Muscle of back (tissue), 11 donors: ENCODE measurements around the gene CCDC192. TPM values are rescaled to one million over a fixed set of nuclear protein-coding genes. Genes with fewer than 3 reads are reported as not detected.
A peak's percentile ranks its signal among the peaks of the same experiment; 100 is the strongest.
"Not testable (repeated sequence)": the region's sequence is repeated elsewhere in the genome, so short reads cannot be mapped to it uniquely, and the experiment has no call there.

ENCODE experiments used
- DNase-seq, 3 donors: peaks; one replicate each; pipeline versions ENCODE4 v3.0.0 to v3.0.0-alpha.2; 2013
- polyA plus RNA-seq, 10 donors: library from polyadenylated mRNA; unstranded; fragments of 120-200 nt; gene quantifications; one replicate each; pipeline ENCODE4 v1.2.1, GENCODE V29; 2013; ENCODE audit not compliant: insufficient read length in 10 of 10

Gene CCDC192
- polyA plus RNA-seq, 10 donors, result 0.24 to 1.2 (median 0.49) TPM

GRCh38 chr5:127758766-127759283, 55.6 kb downstream of the CCDC192 start:
- DNase-seq, result no peak

GRCh38 chr5:127761869-127762268, 58.7 kb downstream of the CCDC192 start:
- DNase-seq, result no peak

- DNase-seq, result no peak
Measured at GRCh38 chr5:127762412-127762811, 59.2 kb downstream of the CCDC192 start.

- DNase-seq, result no peak
Measured at GRCh38 chr5:127766676-127767335, 63.6 kb downstream of the CCDC192 start.

GRCh38 chr5:127769386-127769785, 66.2 kb downstream of the CCDC192 start:
- DNase-seq, result no peak

- no peak for DNase-seq
Measured at GRCh38 chr5:127770272-127770671, 67.1 kb downstream of the CCDC192 start.

GRCh38 chr5:127772531-127772930, 69.3 kb downstream of the CCDC192 start:
- no peak for DNase-seq

GRCh38 chr5:127774221-127774620, 71.0 kb downstream of the CCDC192 start:
- DNase-seq, result no peak

GRCh38 chr5:127776477-127776876, 73.3 kb downstream of the CCDC192 start:
- DNase-seq, result no peak

- no peak for DNase-seq
Measured at GRCh38 chr5:127777957-127778356, 74.8 kb downstream of the CCDC192 start.

GRCh38 chr5:127782450-127782849, 79.3 kb downstream of the CCDC192 start:
- DNase-seq, result not testable (repeated sequence)

GRCh38 chr5:127785098-127785927, 82.1 kb downstream of the CCDC192 start:
- peak in 1 of 3 donors; percentile 75 for DNase-seq

- no peak for DNase-seq
Measured at GRCh38 chr5:127791439-127791838, 88.2 kb downstream of the CCDC192 start.

GRCh38 chr5:127791908-127792307, 88.7 kb downstream of the CCDC192 start:
- DNase-seq, result not testable (repeated sequence)

GRCh38 chr5:127793052-127793451, 89.9 kb downstream of the CCDC192 start:
- DNase-seq, result no peak

GRCh38 chr5:127793879-127794278, 90.7 kb downstream of the CCDC192 start:
- no peak for DNase-seq

GRCh38 chr5:127796211-127796610, 93.0 kb downstream of the CCDC192 start:
- no peak for DNase-seq

- no peak for DNase-seq
Measured at GRCh38 chr5:127799293-127799905, 96.2 kb downstream of the CCDC192 start.

GRCh38 chr5:127801751-127802476, 98.7 kb downstream of the CCDC192 start:
- DNase-seq, result peak in 1 of 3 donors; percentile 34

GRCh38 chr5:127802477-127802865, 99.3 kb downstream of the CCDC192 start:
- DNase-seq, result no peak

- peak in 1 of 3 donors; percentile 25 for DNase-seq
Measured at GRCh38 chr5:127804886-127805426, 101.8 kb downstream of the CCDC192 start.
